H1 (cell line): Measurements from ENCODE around the gene CDV3. TPM values are rescaled to one million over a fixed set of nuclear protein-coding genes. Genes with fewer than 3 reads are reported as not detected.

Experiments used
- CTCF ChIA-PET: fragments of 300-600 bp; sonication (Branson Sonifier 250); formaldehyde crosslinking; loops from one replicate; lab custom pipeline; 2021; ENCODE audit not compliant: partially characterized antibody; lab: Charles Lee
- POLR2A ChIA-PET: fragments of 300-600 bp; sonication (Branson Sonifier 250); formaldehyde crosslinking; loops from one replicate; lab custom pipeline; 2021; ENCODE audit warnings: inconsistent platforms; ENCODE audit not compliant: partially characterized antibody; lab: Charles Lee
- DNase-seq, 2 experiments: peaks; one replicate each; pipeline versions ENCODE4 v3.0.0 to v3.0.0-alpha.2; 2010 to 2022; ENCODE audit warnings: low spot score in 2 of 2, low read depth in 1 of 2, mixed read lengths in 1 of 2
- FAIRE-seq: peaks from 2 replicates; lab custom pipeline; 2011; peaks lifted over from hg19 to GRCh38; lab: Jason Lieb, UNC
- H2AFZ ChIP-seq: 2 replicates; pipeline ENCODE4 v1.8.1; 2012; ENCODE audit warnings: low read length, inconsistent platforms
- H2AK5ac ChIP-seq: 2 replicates; pipeline ENCODE4 v1.6.1; 2013; ENCODE audit warnings: low read depth, low read length
- H2BK120ac ChIP-seq: replicated peaks from 2 replicates; pipeline ENCODE3; 2013; ENCODE audit warnings: low read depth, low read length, inconsistent platforms
- H2BK12ac ChIP-seq: 2 replicates; pipeline ENCODE4 v1.6.1; 2013; ENCODE audit warnings: low read depth, low read length
- H2BK15ac ChIP-seq: 2 replicates; pipeline ENCODE4 v1.6.1; 2013; ENCODE audit warnings: low read length
- H2BK20ac ChIP-seq: 2 replicates; pipeline ENCODE4 v1.6.1; 2013; ENCODE audit warnings: low read length
- H2BK5ac ChIP-seq: 2 replicates; pipeline ENCODE4 v1.6.1; 2013; ENCODE audit warnings: low read depth, low read length
- H3K14ac ChIP-seq: 2 replicates; pipeline ENCODE4 v1.6.1; 2013; ENCODE audit warnings: inconsistent platforms; ENCODE audit not compliant: insufficient read length
- H3K18ac ChIP-seq: 2 replicates; pipeline ENCODE4 v1.6.1; 2013; ENCODE audit warnings: low read length; ENCODE audit errors: extremely low read depth
- H3K23ac ChIP-seq: 2 replicates; pipeline ENCODE4 v1.6.1; 2013; ENCODE audit warnings: inconsistent platforms; ENCODE audit not compliant: insufficient read length
- H3K23me2 ChIP-seq: 2 replicates; pipeline ENCODE4 v1.6.1; 2013; ENCODE audit warnings: low read depth, low read length
- H3K27ac ChIP-seq: 2 replicates; pipeline ENCODE4 v1.6.1; 2011; ENCODE audit warnings: low read depth, low read length, inconsistent platforms
- H3K27me3 ChIP-seq, 4 experiments: replicated peaks in 1 of 4; 1 replicate in 1 of 4; 2 replicates in 3 of 4; pipeline versions ENCODE4 v1.6.1 to v1.8.1; 2011 to 2013; ENCODE audit warnings: low read length in 3 of 4, mild to moderate bottlenecking in 3 of 4, inconsistent platforms in 2 of 4, mixed read lengths in 2 of 4, moderate library complexity in 1 of 4; ENCODE audit not compliant: control insufficient read depth in 3 of 4, insufficient read depth in 3 of 4; ENCODE audit errors: extremely low read depth in 1 of 4
- H3K36me3 ChIP-seq, 4 experiments: 2 replicates each; pipeline versions ENCODE4 v1.6.1 to v1.8.1; 2011 to 2013; ENCODE audit warnings: mild to moderate bottlenecking in 4 of 4, low read length in 3 of 4, moderate library complexity in 2 of 4, control low read depth in 1 of 4, inconsistent platforms in 1 of 4; ENCODE audit not compliant: insufficient read depth in 4 of 4, control insufficient read depth in 2 of 4
- H3K4ac ChIP-seq: replicated peaks from 2 replicates; pipeline ENCODE3; 2013; ENCODE audit warnings: low read length, low read depth, mixed read lengths, inconsistent platforms; ENCODE audit not compliant: insufficient read length
- H3K4me1 ChIP-seq, 4 experiments: replicated peaks in 1 of 4; 1 replicate in 1 of 4; 2 replicates in 3 of 4; pipeline versions ENCODE4 v1.6.1 to v1.8.1; 2011 to 2013; ENCODE audit warnings: low read length in 3 of 4, inconsistent platforms in 2 of 4, mixed read lengths in 1 of 4; ENCODE audit not compliant: insufficient read depth in 4 of 4, control insufficient read depth in 3 of 4
- H3K4me2 ChIP-seq, 2 experiments: 2 replicates each; pipeline versions ENCODE4 v1.6.1 to v1.8.1; 2011 to 2013; ENCODE audit warnings: low read depth in 2 of 2, low read length in 2 of 2, control low read depth in 1 of 2, inconsistent platforms in 1 of 2, mild to moderate bottlenecking in 1 of 2; ENCODE audit not compliant: insufficient read depth in 1 of 2
- H3K4me3 ChIP-seq, 4 experiments: fragments of 200-600, 300-600 bp in 1 of 4; sonication (generic), shearing (Covaris generic), sonication (Bioruptor Twin) in 1 of 4; 2 replicates each; pipeline versions ENCODE4 v1.5.1 to v1.8.1; 2011 to 2016; ENCODE audit warnings: low read length in 4 of 4, low read depth in 3 of 4, control low read depth in 2 of 4, inconsistent platforms in 2 of 4, mild to moderate bottlenecking in 2 of 4, mixed read lengths in 1 of 4, moderate library complexity in 1 of 4; ENCODE audit not compliant: insufficient read depth in 2 of 4; ENCODE audit errors: extremely low read depth in 1 of 4
- H3K56ac ChIP-seq: replicated peaks from 2 replicates; pipeline ENCODE3; 2013; ENCODE audit warnings: low read depth, mild to moderate bottlenecking, mixed read lengths, low read length, inconsistent platforms; ENCODE audit not compliant: insufficient read length
- H3K79me1 ChIP-seq: 2 replicates; pipeline ENCODE4 v1.6.1; 2013; ENCODE audit warnings: low read depth, low read length, control low read depth
- H3K79me2 ChIP-seq, 2 experiments: 2 replicates each; pipeline versions ENCODE4 v1.6.1 to v1.8.1; 2012 to 2013; ENCODE audit warnings: low read length in 2 of 2, mild to moderate bottlenecking in 2 of 2, inconsistent platforms in 1 of 2; ENCODE audit not compliant: insufficient read depth in 2 of 2, control insufficient read depth in 1 of 2
- H3K9ac ChIP-seq, 4 experiments: replicated peaks in 1 of 4; 1 replicate in 1 of 4; 2 replicates in 3 of 4; pipeline versions ENCODE4 v1.6.1 to v1.8.1; 2011 to 2013; ENCODE audit warnings: low read depth in 3 of 4, low read length in 3 of 4, control low read depth in 2 of 4, mild to moderate bottlenecking in 2 of 4, moderate library complexity in 2 of 4, inconsistent platforms in 1 of 4; ENCODE audit errors: extremely low read depth in 1 of 4
- H3K9me3 ChIP-seq, 2 experiments: 2 replicates each; pipeline versions ENCODE4 v1.6.1 to v1.8.1; 2012 to 2013; ENCODE audit warnings: mild to moderate bottlenecking in 2 of 2, moderate library complexity in 2 of 2, control low read depth in 1 of 2, inconsistent platforms in 1 of 2, low read depth in 1 of 2, low read length in 1 of 2, mixed read lengths in 1 of 2; ENCODE audit not compliant: insufficient read depth in 2 of 2
- H4K20me1 ChIP-seq, 2 experiments: replicated peaks in 1 of 2; 2 replicates each; pipeline versions ENCODE3 to v1.8.1; 2011 to 2013; ENCODE audit warnings: inconsistent platforms in 2 of 2, low read length in 2 of 2, mild to moderate bottlenecking in 1 of 2; ENCODE audit not compliant: insufficient read depth in 2 of 2, control insufficient read depth in 1 of 2
- H4K5ac ChIP-seq: 2 replicates; pipeline ENCODE4 v1.6.1; 2013; ENCODE audit warnings: low read length, low read depth, mixed read lengths, inconsistent platforms; ENCODE audit not compliant: insufficient read length
- H4K8ac ChIP-seq: 2 replicates; pipeline ENCODE4 v1.8.0; 2013; ENCODE audit warnings: mild to moderate bottlenecking, moderate library complexity, low read length, inconsistent platforms; ENCODE audit not compliant: insufficient read depth; ENCODE audit errors: extremely low read depth
- H4K91ac ChIP-seq: replicated peaks from 2 replicates; pipeline ENCODE3; 2013; ENCODE audit warnings: low read length, mixed read lengths, inconsistent platforms; ENCODE audit not compliant: insufficient read length
- GABPA ChIP-seq: IDR thresholded peaks from 2 replicates; pipeline ENCODE4 v1.6.1; 2011; ENCODE audit warnings: mild to moderate bottlenecking, low read length, moderate library complexity, borderline replicate concordance; ENCODE audit not compliant: insufficient read depth
- HDAC2 ChIP-seq, 2 experiments: fragments of 300-600 bp in 1 of 2; sonication (generic) in 1 of 2; IDR thresholded peaks; 2 replicates each; pipeline ENCODE4 v1.6.1; 2011 to 2012; ENCODE audit warnings: low read depth in 2 of 2, low read length in 2 of 2, mild to moderate bottlenecking in 2 of 2, moderate library complexity in 2 of 2, borderline replicate concordance in 1 of 2, inconsistent platforms in 1 of 2
- SIN3A ChIP-seq, 2 experiments: IDR thresholded peaks in 1 of 2; conservative IDR thresholded peaks in 1 of 2; 2 replicates each; pipeline ENCODE4 v1.6.1; 2011 to 2012; ENCODE audit warnings: low read length in 2 of 2, improper control_type of control experiment in 1 of 2, low read depth in 1 of 2, mild to moderate bottlenecking in 1 of 2
- SIRT6 ChIP-seq: IDR thresholded peaks from one replicate; pipeline ENCODE4 v1.7.1; 2012; ENCODE audit warnings: low read length, inconsistent platforms
- WGBS, 2 experiments: shearing (Covaris generic) in 1 of 2; methylation state at CpG; one replicate each; pipeline versions ENCODE4 v1.1.6 to v1.1.7; 2013 to 2015; ENCODE audit warnings: low lambda C conversion rate in 2 of 2, mixed read lengths in 2 of 2, inconsistent platforms in 1 of 2, low coverage in 1 of 2, missing lambda C conversion rate in 1 of 2; ENCODE audit not compliant: insufficient replicate concordance in 2 of 2, insufficient coverage in 1 of 2, insufficient read length in 1 of 2; ENCODE audit errors: extremely low coverage in 1 of 2, missing lambda C conversion rate in 1 of 2; 5-methylcytosine and 5-hydroxymethylcytosine counted together
- polyA plus RNA-seq, 7 experiments: library from polyadenylated mRNA; depleted of rRNA in 3 of 7; stranded (reverse) in 5 of 7; unstranded in 2 of 7; fragments of >200 nt in 5 of 7; fragments of 200-250 nt in 2 of 7; gene quantifications; 1 replicate in 5 of 7; 2 replicates in 1 of 7; 4 replicates in 1 of 7; pipeline versions ENCODE4 v1.2.1 to v1.2.3, GENCODE V29; 2011 to 2013; ENCODE audit warnings: missing spikeins in 2 of 7, mixed read lengths in 2 of 7
- total RNA-seq: library from RNA; stranded (reverse); fragmentation: NEBNext Ultra II Directional; extraction: Animal tissue kit (Norgen Biotek cat#: 25700); gene quantifications from 2 replicates; pipeline ENCODE4 v1.2.1, GENCODE V29; 2021

Gene CDV3
- total and polyA plus RNA-seq, 2 of the 8 experiments (the other 6 are each of a cell fraction or from before 2014, with no cell fraction given) = 29.4 to 163 TPM

- H2BK20ac ChIP-seq = no peak overlapping the region
- no peaks in the 10 kb centered on the region for H4K20me1 ChIP-seq
- FAIRE-seq = no peak
- H4K8ac ChIP-seq = no peak overlapping the region
- no peak overlapping the region for H3K9ac ChIP-seq
- H3K14ac ChIP-seq = no peak overlapping the region
- H3K4me1 ChIP-seq = no peaks in the 10 kb centered on the region
- H3K27ac ChIP-seq = no peak overlapping the region
- H2AK5ac ChIP-seq = no peak overlapping the region
- H4K5ac ChIP-seq = no peak overlapping the region
- no peaks in the 10 kb centered on the region; the same call in 1 of the 2 replicates for H3K79me1 ChIP-seq
- no peak overlapping the region for H2BK15ac ChIP-seq
- no peak overlapping the region for H2AFZ ChIP-seq
- H3K23me2 ChIP-seq = peaks cover 1% of the 10 kb centered on the region; the same call in 1 of the 2 replicates
- H3K27me3 ChIP-seq = no peaks in the 10 kb centered on the region
- no peaks in the 10 kb centered on the region for H3K79me2 ChIP-seq
- no peaks in the 10 kb centered on the region for H3K9me3 ChIP-seq
- no peak overlapping the region for H3K23ac ChIP-seq
- H2BK120ac ChIP-seq = no peak overlapping the region
- H2BK12ac ChIP-seq = no peak overlapping the region
- H3K18ac ChIP-seq = peak overlapping the region; percentile 51; the same call in 1 of the 2 replicates
- H3K4me2 ChIP-seq = no peak overlapping the region
- no peak overlapping the region for H2BK5ac ChIP-seq
- WGBS, 2 experiments = 85% methylated on average over 2 of the region's 2 CpGs; no CpG with 5 or more reads in 1 of the 2 experiments
- no peak overlapping the region for H3K4ac ChIP-seq
- POLR2A ChIA-PET = no interaction called here
- DNase-seq = no peak
- no peak overlapping the region for H4K91ac ChIP-seq
- no peak overlapping the region for H3K4me3 ChIP-seq
- TF ChIP-seq SIN3A (conservative IDR thresholded peaks at IDR 0.05 in 1 of 2, IDR thresholded peaks at IDR 0.05 in 1 of 2; ENCODE audit: low read depth in 1 of 2, low read length in 2 of 2) (no peak), SIRT6 (no peak), HDAC2 (IDR thresholded peaks at IDR 0.05; ENCODE audit: borderline replicate concordance in 1 of 2, low read depth in 2 of 2, low read length in 2 of 2) (no peak), GABPA (no peak)
- H3K56ac ChIP-seq = no peak overlapping the region
- CTCF ChIA-PET = interaction anchor here (1.3 kb wide), 1 partner anchor 152 kb away, joined by 3 read pairs; no protein-coding TSS in a partner anchor
- H3K36me3 ChIP-seq = no peaks in the 10 kb centered on the region
Measured at GRCh38 chr3:133538154-133538553, 35.3 kb upstream of the CDV3 start.
